Smooth muscle cell (in vitro differentiated cells): ENCODE measurements around the gene RAB31. TPM values are rescaled to one million over a fixed set of nuclear protein-coding genes. Genes with fewer than 3 reads are reported as not detected.

Source experiments
- DNase-seq: peaks from one replicate; lab custom pipeline; 2025; ENCODE audit not compliant: unreplicated experiment; lab: John Stamatoyannopoulos, UW
- H2AFZ ChIP-seq: fragments of 200-600 bp; sonication (generic); 2 replicates; pipeline ENCODE4 v1.6.0; 2016; ENCODE audit warnings: antibody characterized with exemption, low read depth, mild to moderate bottlenecking
- H3F3A ChIP-seq: fragments of 200-600 bp; sonication (generic); 2 replicates; pipeline ENCODE4 v1.6.0; 2017; ENCODE audit warnings: antibody characterized with exemption, low read depth
- H3K27ac ChIP-seq: fragments of 200-600 bp; sonication (generic); 2 replicates; pipeline ENCODE4 v1.5.1; 2016; ENCODE audit warnings: low read depth, mild to moderate bottlenecking
- H3K27me3 ChIP-seq: fragments of 200-600 bp; sonication (generic); 2 replicates; pipeline ENCODE4 v1.6.1; 2016; ENCODE audit warnings: low read depth, mild to moderate bottlenecking
- H3K36me3 ChIP-seq: fragments of 200-600 bp; sonication (generic); 2 replicates; pipeline ENCODE4 v1.5.1; 2016; ENCODE audit warnings: low read depth
- H3K4me1 ChIP-seq: fragments of 200-600 bp; sonication (generic); 2 replicates; pipeline ENCODE4 v1.5.1; 2016; ENCODE audit warnings: low read depth
- H3K4me2 ChIP-seq: fragments of 200-600 bp; sonication (generic); 2 replicates; pipeline ENCODE4 v1.6.0; 2016; ENCODE audit warnings: mild to moderate bottlenecking
- H3K4me3 ChIP-seq: fragments of 200-600 bp; sonication (generic); 2 replicates; pipeline ENCODE4 v1.5.1; 2016; ENCODE audit warnings: mild to moderate bottlenecking
- H3K79me2 ChIP-seq: fragments of 200-600 bp; sonication (generic); 2 replicates; pipeline ENCODE4 v1.6.0; 2016; ENCODE audit warnings: low read depth, mild to moderate bottlenecking
- H3K9ac ChIP-seq: fragments of 200-600 bp; sonication (generic); 2 replicates; pipeline ENCODE4 v1.6.0; 2016; ENCODE audit warnings: low read depth
- H3K9me3 ChIP-seq: fragments of 200-600 bp; sonication (generic); replicated peaks from 2 replicates; pipeline ENCODE4 v1.5.1; 2016; ENCODE audit warnings: low read depth
- H4K20me1 ChIP-seq: fragments of 200-600 bp; sonication (generic); 2 replicates; pipeline ENCODE4 v1.6.0; 2016; ENCODE audit warnings: low read depth
- whole genome bisulfite sequencing: methylation state at CpG from one replicate; pipeline ENCODE4 v1.1.7; 2016; ENCODE audit warnings: low lambda C conversion rate; 5-methylcytosine and 5-hydroxymethylcytosine counted together
- polyA plus RNA-seq: library from polyadenylated mRNA; unstranded; fragments of >200 nt; fragmentation: Nextera tagmentation; extraction: Ambion mirVana; gene quantifications from 2 replicates; pipeline ENCODE4 v1.2.1, GENCODE V29; 2016
- total RNA-seq: library from RNA; depleted of rRNA; stranded (reverse); fragments of >200 nt; gene quantifications from 2 replicates; pipeline ENCODE4 v1.2.3, GENCODE V29; 2014
- TF ChIP-seq, protein P1 (sequence below): fragments of 200-600 bp; sonication (generic); IDR thresholded peaks from 2 replicates; pipeline ENCODE4 v1.5.1; 2017; ENCODE audit warnings: borderline replicate concordance, mild to moderate bottlenecking, antibody characterized with exemption; ENCODE audit not compliant: insufficient read depth, poor library complexity, severe bottlenecking

RAB31 gene
- total and polyA plus RNA-seq, 2 experiments from 2014 or later, result 116 to 414 TPM

DNA sequence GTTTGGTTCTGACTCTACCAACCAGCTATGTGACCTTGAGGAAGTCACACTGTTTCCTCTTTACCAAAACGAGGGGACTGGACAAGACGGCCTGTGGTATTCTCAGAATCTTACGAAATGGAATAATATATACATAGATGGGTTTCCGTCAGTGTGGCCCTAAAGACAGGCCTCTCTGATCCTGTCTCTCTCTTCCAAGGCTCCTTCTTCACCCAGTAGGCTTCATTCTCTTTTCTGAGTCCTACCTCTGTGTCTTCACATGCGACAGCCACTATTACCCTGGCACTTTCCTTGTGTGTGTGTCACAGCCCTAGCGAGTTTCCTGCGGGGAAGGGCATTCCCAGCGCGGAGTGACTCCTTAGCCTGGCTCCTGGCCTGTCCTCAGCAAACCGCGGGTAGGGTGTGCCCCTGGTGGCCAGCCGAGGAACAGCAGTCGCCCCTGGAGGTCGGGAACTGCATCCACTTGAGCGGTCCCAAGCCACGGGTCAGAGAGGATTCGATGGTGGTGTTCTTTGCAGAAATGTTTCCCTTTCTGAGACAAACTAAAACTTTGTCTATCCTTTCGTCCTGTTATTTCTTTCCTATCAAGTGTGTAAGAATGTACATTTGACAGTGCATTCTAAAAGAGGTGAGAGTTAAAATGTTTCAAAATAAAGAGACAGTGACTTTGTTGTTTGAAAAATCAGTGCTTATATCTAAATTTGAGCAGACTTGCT is 63.3 kb downstream of the RAB31 start:
- Histone ChIP-seq H3K9ac (no peak overlapping the region), H3K9me3 (no peaks in the 10 kb centered on the region), H3F3A (peaks cover 7% of the 10 kb centered on the region), H3K4me1 (no peaks in the 10 kb centered on the region), H3K4me2 (peak overlapping the region; percentile 42), H3K27me3 (no peaks in the 10 kb centered on the region), H3K36me3 (no peaks in the 10 kb centered on the region), H3K4me3 (no peak overlapping the region), H4K20me1 (peaks cover 67% of the 10 kb centered on the region), H3K79me2 (peaks cover 100% of the 10 kb centered on the region), H2AFZ (no peak overlapping the region), H3K27ac (peak overlapping the region; percentile 68)
- DNase-seq, result peak; percentile 62
- 21% methylated on average over 18 of the region's 18 CpGs for WGBS
- TF ChIP-seq, protein P1, sequence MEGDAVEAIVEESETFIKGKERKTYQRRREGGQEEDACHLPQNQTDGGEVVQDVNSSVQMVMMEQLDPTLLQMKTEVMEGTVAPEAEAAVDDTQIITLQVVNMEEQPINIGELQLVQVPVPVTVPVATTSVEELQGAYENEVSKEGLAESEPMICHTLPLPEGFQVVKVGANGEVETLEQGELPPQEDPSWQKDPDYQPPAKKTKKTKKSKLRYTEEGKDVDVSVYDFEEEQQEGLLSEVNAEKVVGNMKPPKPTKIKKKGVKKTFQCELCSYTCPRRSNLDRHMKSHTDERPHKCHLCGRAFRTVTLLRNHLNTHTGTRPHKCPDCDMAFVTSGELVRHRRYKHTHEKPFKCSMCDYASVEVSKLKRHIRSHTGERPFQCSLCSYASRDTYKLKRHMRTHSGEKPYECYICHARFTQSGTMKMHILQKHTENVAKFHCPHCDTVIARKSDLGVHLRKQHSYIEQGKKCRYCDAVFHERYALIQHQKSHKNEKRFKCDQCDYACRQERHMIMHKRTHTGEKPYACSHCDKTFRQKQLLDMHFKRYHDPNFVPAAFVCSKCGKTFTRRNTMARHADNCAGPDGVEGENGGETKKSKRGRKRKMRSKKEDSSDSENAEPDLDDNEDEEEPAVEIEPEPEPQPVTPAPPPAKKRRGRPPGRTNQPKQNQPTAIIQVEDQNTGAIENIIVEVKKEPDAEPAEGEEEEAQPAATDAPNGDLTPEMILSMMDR, result peak; percentile 95

DNA sequence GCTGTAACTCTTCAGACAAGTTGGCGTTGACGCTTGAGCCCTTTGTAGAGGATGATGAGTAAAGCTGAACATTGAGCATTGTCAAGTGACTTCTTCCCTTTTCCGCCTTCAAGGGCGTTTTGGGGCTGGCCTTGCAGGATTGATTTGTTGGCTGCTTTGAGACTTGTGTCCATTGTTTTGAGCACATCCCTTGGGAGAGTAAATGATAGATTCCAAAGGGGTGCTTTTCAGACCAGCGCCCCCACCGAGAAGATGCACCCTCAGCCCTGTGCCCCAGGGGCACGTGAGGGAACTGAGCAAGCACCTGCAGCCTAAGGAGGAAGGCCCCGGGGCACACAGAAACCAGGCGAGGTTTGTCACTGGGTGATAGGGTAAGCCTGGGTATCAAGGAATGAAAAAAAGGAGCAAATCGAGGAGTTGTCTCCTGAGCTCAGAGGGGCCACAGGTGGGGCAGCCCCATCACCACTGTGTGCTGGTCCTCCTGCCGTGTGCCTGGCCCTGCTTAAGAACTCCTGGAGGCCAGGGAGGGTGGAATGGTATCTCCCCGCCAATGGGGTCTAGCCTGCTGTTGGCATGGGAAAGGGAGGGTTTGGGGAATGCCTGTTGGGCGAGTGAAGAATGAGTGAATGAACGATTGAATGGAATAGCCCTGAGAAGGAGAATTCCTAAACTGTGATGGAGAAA is 64.0 kb downstream of the RAB31 start:
- Histone ChIP-seq H4K20me1 (peaks cover 60% of the 10 kb centered on the region), H3K27me3 (no peaks in the 10 kb centered on the region), H2AFZ (no peak overlapping the region), H3K27ac (no peak overlapping the region), H3K36me3 (no peaks in the 10 kb centered on the region), H3K9ac (no peak overlapping the region), H3K4me1 (no peaks in the 10 kb centered on the region), H3K9me3 (no peaks in the 10 kb centered on the region), H3K4me2 (peak overlapping the region; percentile 4), H3F3A (peaks cover 4% of the 10 kb centered on the region), H3K4me3 (no peak overlapping the region), H3K79me2 (peaks cover 100% of the 10 kb centered on the region)
- TF ChIP-seq, protein P1, result no peak
- WGBS, result 92% methylated on average over 14 of the region's 14 CpGs
- DNase-seq, result no peak

DNA sequence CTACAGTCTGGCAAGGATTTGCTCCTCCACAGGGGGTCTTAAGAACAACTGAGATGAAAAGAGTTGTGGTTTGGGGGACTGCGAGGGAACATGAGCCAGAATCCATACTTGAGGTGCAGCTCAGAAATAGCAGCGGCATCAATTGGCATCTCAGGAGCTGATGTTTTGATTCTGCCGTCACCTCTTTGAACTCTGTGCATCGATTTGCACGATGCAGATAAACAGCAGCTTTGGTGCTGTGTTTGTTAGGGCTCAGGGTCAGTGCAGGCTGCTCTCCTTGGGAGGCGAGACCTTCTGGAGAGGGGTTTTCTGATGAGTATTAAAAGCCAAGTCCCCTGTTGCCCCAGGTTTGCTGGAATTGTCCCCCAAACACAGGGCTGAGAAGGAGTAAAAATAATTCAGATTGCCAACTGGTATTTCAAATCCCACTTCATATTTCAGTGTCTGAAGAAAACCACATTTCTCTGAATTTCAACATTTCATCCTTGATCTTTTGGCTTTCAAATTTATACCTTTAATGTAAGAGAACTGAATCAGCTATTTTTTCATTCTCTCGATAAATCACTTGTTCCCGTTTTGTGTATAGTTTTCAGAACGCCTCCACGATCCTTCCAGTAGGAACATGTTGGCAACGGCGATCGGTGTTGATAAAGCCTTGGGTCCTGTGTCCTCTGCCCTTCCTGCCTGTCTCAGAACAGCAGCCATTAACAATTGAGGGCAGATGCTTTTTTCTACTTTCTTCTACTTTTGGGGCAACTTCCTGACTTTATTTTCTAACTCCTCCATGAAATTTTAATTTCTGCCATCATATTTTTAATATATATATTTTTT is 65.0 kb downstream of the RAB31 start:
- Histone ChIP-seq H3F3A (no peaks in the 10 kb centered on the region), H3K4me3 (no peak overlapping the region), H3K36me3 (no peaks in the 10 kb centered on the region), H3K4me1 (no peaks in the 10 kb centered on the region), H2AFZ (no peak overlapping the region), H3K4me2 (no peak overlapping the region), H3K79me2 (peaks cover 94% of the 10 kb centered on the region), H4K20me1 (peaks cover 57% of the 10 kb centered on the region), H3K27me3 (no peaks in the 10 kb centered on the region), H3K27ac (peak overlapping the region; percentile 45), H3K9me3 (no peaks in the 10 kb centered on the region), H3K9ac (no peak overlapping the region)
- no peak for DNase-seq
- WGBS, result 93% methylated on average over 13 of the region's 13 CpGs
- TF ChIP-seq, protein P1, result no peak
